ENCODE measurements around the gene FXYD2. TPM values are rescaled to one million over a fixed set of nuclear protein-coding genes. Genes with fewer than 3 reads are reported as not detected.

The FXYD2 gene
- total and polyA plus RNA-seq, 2 donors (not counting 1 experiment from before 2014, with no cell fraction given), result 0.18 to 0.33 TPM

GRCh38 chr11:117809236-117810055 is 15.1 kb downstream of the FXYD2 start:
- no peaks in the 10 kb centered on the region for H3K36me3 ChIP-seq (ENCODE audit: control insufficient read depth, insufficient read depth, low read length)
- DNase-seq (ENCODE audit: low read depth in 2 of 2), result peak in 1 of 2 donors; percentile 32
- peak overlapping the region; percentile 5 for H2AFZ ChIP-seq (ENCODE audit: low read length)
- peaks cover 4% of the 10 kb centered on the region for H3K27me3 ChIP-seq (ENCODE audit: control insufficient read depth, insufficient read depth, low read length)
- no peaks in the 10 kb centered on the region for H3K9me3 ChIP-seq (ENCODE audit: control insufficient read depth, insufficient read depth, low read depth, low read length)
- TF ChIP-seq EZH2 (IDR thresholded peaks at IDR 0.05; ENCODE audit: low read length, missing control alignments) (no peak), CTCF (conservative IDR thresholded peaks at IDR 0.05 in 1 of 2, IDR thresholded peaks at IDR 0.05 in 1 of 2; ENCODE audit: low read depth in 1 of 2, low read length in 2 of 2) (peak; percentile 11 to 40)
- no peak overlapping the region for H3K27ac ChIP-seq (ENCODE audit: insufficient read depth, low read length)
- peak overlapping the region; percentile 32 for H3K4me2 ChIP-seq (ENCODE audit: extremely low read depth, insufficient read depth, low read length)
- H3K79me2 ChIP-seq (ENCODE audit: control insufficient read depth, insufficient read depth, low read length), result no peaks in the 10 kb centered on the region
- no peaks in the 10 kb centered on the region for H3K4me1 ChIP-seq (ENCODE audit: control insufficient read depth, extremely low read depth, insufficient read depth, low read length)
- no peak overlapping the region for H3K4me3 ChIP-seq (replicated peaks in 1 of 4; ENCODE audit: control extremely low read depth in 1 of 4, insufficient read depth in 1 of 4, low read depth in 3 of 4, low read length in 4 of 4)
- no peaks in the 10 kb centered on the region for H4K20me1 ChIP-seq (ENCODE audit: control insufficient read depth, extremely low read depth, insufficient read depth, low read length)
- no peak overlapping the region for H3K9ac ChIP-seq (ENCODE audit: insufficient read depth, low read length)

- DNase-seq (ENCODE audit: low read depth in 2 of 2), result no peak
- Histone ChIP-seq H3K9ac (ENCODE audit: insufficient read depth, low read length) (no peak overlapping the region), H3K4me3 (replicated peaks in 1 of 4; ENCODE audit: control extremely low read depth in 1 of 4, insufficient read depth in 1 of 4, low read depth in 3 of 4, low read length in 4 of 4) (no peak overlapping the region), H3K27ac (ENCODE audit: insufficient read depth, low read length) (no peak overlapping the region), H3K4me1 (ENCODE audit: control insufficient read depth, extremely low read depth, insufficient read depth, low read length) (no peaks in the 10 kb centered on the region), H3K36me3 (ENCODE audit: control insufficient read depth, insufficient read depth, low read length) (no peaks in the 10 kb centered on the region), H3K79me2 (ENCODE audit: control insufficient read depth, insufficient read depth, low read length) (no peaks in the 10 kb centered on the region), H3K27me3 (ENCODE audit: control insufficient read depth, insufficient read depth, low read length) (peaks cover 4% of the 10 kb centered on the region), H4K20me1 (ENCODE audit: control insufficient read depth, extremely low read depth, insufficient read depth, low read length) (no peaks in the 10 kb centered on the region), H2AFZ (ENCODE audit: low read length) (no peak overlapping the region), H3K9me3 (ENCODE audit: control insufficient read depth, insufficient read depth, low read depth, low read length) (no peaks in the 10 kb centered on the region), H3K4me2 (ENCODE audit: extremely low read depth, insufficient read depth, low read length) (no peak overlapping the region)
- TF ChIP-seq EZH2 (IDR thresholded peaks at IDR 0.05; ENCODE audit: low read length, missing control alignments), result no peak
- no peak for TF ChIP-seq CTCF (conservative IDR thresholded peaks at IDR 0.05 in 1 of 2, IDR thresholded peaks at IDR 0.05 in 1 of 2; ENCODE audit: low read depth in 1 of 2, low read length in 2 of 2)
Measured at GRCh38 chr11:117808784-117809183, 15.8 kb downstream of the FXYD2 start.

GRCh38 chr11:117807482-117808327 is 16.8 kb downstream of the FXYD2 start:
- H3K9me3 ChIP-seq (ENCODE audit: control insufficient read depth, insufficient read depth, low read depth, low read length), result no peaks in the 10 kb centered on the region
- peak; percentile 36 to 68 for DNase-seq (ENCODE audit: low read depth in 2 of 2)
- peak; percentile 91 to 93 for TF ChIP-seq CTCF (conservative IDR thresholded peaks at IDR 0.05 in 1 of 2, IDR thresholded peaks at IDR 0.05 in 1 of 2; ENCODE audit: low read depth in 1 of 2, low read length in 2 of 2)
- no peak for TF ChIP-seq EZH2 (IDR thresholded peaks at IDR 0.05; ENCODE audit: low read length, missing control alignments)
- H3K27ac ChIP-seq (ENCODE audit: insufficient read depth, low read length), result no peak overlapping the region
- no peak overlapping the region for H3K9ac ChIP-seq (ENCODE audit: insufficient read depth, low read length)
- H3K4me3 ChIP-seq (replicated peaks in 1 of 4; ENCODE audit: control extremely low read depth in 1 of 4, insufficient read depth in 1 of 4, low read depth in 3 of 4, low read length in 4 of 4), result no peak overlapping the region
- no peak overlapping the region for H2AFZ ChIP-seq (ENCODE audit: low read length)
- H3K4me1 ChIP-seq (ENCODE audit: control insufficient read depth, extremely low read depth, insufficient read depth, low read length), result no peaks in the 10 kb centered on the region
- no peaks in the 10 kb centered on the region for H4K20me1 ChIP-seq (ENCODE audit: control insufficient read depth, extremely low read depth, insufficient read depth, low read length)
- H3K27me3 ChIP-seq (ENCODE audit: control insufficient read depth, insufficient read depth, low read length), result peaks cover 4% of the 10 kb centered on the region
- H3K4me2 ChIP-seq (ENCODE audit: extremely low read depth, insufficient read depth, low read length), result no peak overlapping the region
- no peaks in the 10 kb centered on the region for H3K36me3 ChIP-seq (ENCODE audit: control insufficient read depth, insufficient read depth, low read length)
- H3K79me2 ChIP-seq (ENCODE audit: control insufficient read depth, insufficient read depth, low read length), result no peaks in the 10 kb centered on the region
